Endothelial cell of hepatic sinusoid (primary cell): ENCODE results near the gene FAM110A.
"Not testable (repeated sequence)": the region's sequence is repeated elsewhere in the genome, so short reads cannot be mapped to it uniquely, and the experiment has no call there.

Experiments
- in situ Hi-C: cut with HindIII; loops from 2 replicates; pipeline ENCODE4 v1.10.0; 2017; ENCODE audit warnings: low sequenced_read_pairs

FAM110A gene

GRCh38 chr20:822651-823573 lies 10.6 kb upstream of the FAM110A start:
- in situ Hi-C loops: no loop called here

- in situ Hi-C loops: no loop called here
These were observed 10.0 kb upstream of the FAM110A start for GRCh38 chr20:823574-823902.

- in situ Hi-C loops: no loop called here
These were observed 9.0 kb upstream of the FAM110A start for GRCh38 chr20:824490-824889.

GRCh38 chr20:824916-825315 lies 8.6 kb upstream of the FAM110A start:
- in situ Hi-C loops: no loop called here

- in situ Hi-C loops: no loop called here
These were observed 7.6 kb upstream of the FAM110A start for GRCh38 chr20:825710-826421.

GRCh38 chr20:826695-827323 lies 6.7 kb upstream of the FAM110A start:
- in situ Hi-C loops: no loop called here

GRCh38 chr20:827981-828380 lies 5.5 kb upstream of the FAM110A start:
- in situ Hi-C loops: not testable (repeated sequence)

- in situ Hi-C loops: no loop called here
These were observed 4.5 kb upstream of the FAM110A start for GRCh38 chr20:828987-829386.

- in situ Hi-C loops: no loop called here
These were observed 4.0 kb upstream of the FAM110A start for GRCh38 chr20:829551-829950.

- in situ Hi-C loops: no loop called here
These were observed 3.4 kb upstream of the FAM110A start for GRCh38 chr20:830011-830521.

GRCh38 chr20:831251-831650 lies 2.3 kb upstream of the FAM110A start:
- in situ Hi-C loops: no loop called here

GRCh38 chr20:831956-832355 lies 1.6 kb upstream of the FAM110A start:
- in situ Hi-C loops: no loop called here

- in situ Hi-C loops: no loop called here
These were observed 430 bp upstream of the FAM110A start for GRCh38 chr20:833121-833449.

- in situ Hi-C loops: no loop called here
These were observed 734 bp downstream of the FAM110A start for GRCh38 chr20:834151-834746.

GRCh38 chr20:835608-836045 lies 2.1 kb downstream of the FAM110A start:
- in situ Hi-C loops: no loop called here

GRCh38 chr20:836190-836589 lies 2.7 kb downstream of the FAM110A start:
- in situ Hi-C loops: no loop called here

GRCh38 chr20:839015-839414 lies 5.5 kb downstream of the FAM110A start:
- in situ Hi-C loops: no loop called here

- in situ Hi-C loops: loop anchor here (5.0 kb wide), 1 partner anchor 53 kb away; no protein-coding TSS in a partner anchor
These were observed 6.1 kb downstream of the FAM110A start for GRCh38 chr20:839626-840025.

GRCh38 chr20:840503-840857 lies 7.0 kb downstream of the FAM110A start:
- in situ Hi-C loops: loop anchor here (5.0 kb wide), 1 partner anchor 52 kb away; no protein-coding TSS in a partner anchor

- in situ Hi-C loops: loop anchor here (5.0 kb wide), 1 partner anchor 51 kb away; no protein-coding TSS in a partner anchor
These were observed 7.5 kb downstream of the FAM110A start for GRCh38 chr20:840858-841567.
